Activated T-cell treated with anti-CD3 and anti-CD28 coated beads, Interleukin-2, amount 50 U/mL, for 1 hour (primary cell): ENCODE data around the gene SETBP1.

ENCODE experiments used
- DNase-seq: peaks from one replicate; pipeline ENCODE4 v3.0.0-alpha.2; 2020

Gene SETBP1

DNA sequence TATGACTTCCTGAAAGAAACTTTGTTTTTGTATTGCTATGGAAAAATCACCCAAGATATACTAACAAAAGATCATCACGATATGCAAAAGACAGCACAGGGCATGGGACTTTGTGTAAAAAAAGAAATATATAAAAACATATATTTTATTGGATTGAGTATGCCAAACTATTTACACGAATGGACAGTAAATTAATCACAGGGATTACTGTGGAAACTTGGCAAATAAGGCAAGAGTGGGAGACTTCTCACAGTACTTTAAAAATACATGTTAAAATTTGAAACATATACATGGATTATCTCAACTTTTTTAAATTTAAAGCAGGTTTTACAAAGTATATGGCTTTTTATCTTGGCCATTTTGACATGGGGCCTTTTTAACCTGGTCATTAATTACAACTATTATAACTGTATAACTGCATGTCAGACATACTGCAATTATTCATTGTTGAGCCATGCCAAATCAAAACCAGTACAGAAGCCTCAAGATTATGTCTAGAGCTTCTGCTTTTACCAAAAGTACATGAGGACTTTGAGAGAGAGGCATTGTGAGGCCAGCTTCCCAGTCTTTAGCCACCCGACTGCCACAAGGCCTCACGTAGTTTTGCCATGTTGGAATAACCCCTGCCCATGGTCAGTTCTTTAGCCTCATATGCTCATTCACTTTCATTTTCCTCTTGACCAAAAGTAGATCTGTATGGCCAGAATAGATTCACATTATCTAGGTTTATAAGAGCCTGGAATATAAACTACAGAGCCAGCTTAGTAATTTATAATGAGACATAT lies 419.8 kb downstream of the SETBP1 start:
- no peak for DNase-seq

DNA sequence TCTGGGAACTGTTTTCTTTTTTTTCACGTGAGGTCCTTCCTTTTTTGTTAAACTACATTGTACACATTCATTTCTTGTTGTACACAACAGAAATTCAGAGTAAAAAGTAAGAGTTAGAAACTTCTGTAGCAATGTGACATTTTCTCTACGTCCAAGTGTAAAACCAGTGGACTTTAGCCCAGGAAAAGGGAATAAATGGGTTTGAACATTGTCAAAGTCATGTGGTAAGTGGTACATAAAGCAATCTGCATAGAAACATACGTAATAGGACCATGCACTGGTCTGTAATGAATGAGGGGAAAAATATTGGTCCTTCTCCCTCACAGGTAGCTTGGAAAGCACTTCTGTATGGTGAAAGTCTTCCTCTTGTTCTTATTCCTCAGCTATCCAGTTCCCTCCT lies 421.4 kb downstream of the SETBP1 start:
- no peak for DNase-seq

DNA sequence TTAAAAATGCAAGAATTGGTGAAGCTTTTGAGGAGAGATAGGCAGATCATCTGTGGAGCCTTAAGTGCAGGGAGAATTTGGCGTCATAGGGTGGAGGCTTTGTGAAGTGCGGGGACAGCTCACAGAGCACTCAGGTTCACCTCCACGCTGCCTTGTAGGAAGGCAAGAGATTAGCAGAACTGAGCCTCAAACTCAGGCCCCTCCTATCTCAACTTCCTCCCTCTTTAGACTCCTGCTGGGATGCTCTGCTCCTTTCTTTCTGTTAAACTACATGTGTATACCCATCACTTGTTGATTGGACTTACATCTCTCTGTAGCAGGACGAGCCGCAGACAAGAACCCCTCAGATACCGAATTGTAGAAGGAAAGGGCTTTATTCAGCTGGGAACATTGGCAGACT lies 422.2 kb downstream of the SETBP1 start:
- DNase-seq, result no peak

DNA sequence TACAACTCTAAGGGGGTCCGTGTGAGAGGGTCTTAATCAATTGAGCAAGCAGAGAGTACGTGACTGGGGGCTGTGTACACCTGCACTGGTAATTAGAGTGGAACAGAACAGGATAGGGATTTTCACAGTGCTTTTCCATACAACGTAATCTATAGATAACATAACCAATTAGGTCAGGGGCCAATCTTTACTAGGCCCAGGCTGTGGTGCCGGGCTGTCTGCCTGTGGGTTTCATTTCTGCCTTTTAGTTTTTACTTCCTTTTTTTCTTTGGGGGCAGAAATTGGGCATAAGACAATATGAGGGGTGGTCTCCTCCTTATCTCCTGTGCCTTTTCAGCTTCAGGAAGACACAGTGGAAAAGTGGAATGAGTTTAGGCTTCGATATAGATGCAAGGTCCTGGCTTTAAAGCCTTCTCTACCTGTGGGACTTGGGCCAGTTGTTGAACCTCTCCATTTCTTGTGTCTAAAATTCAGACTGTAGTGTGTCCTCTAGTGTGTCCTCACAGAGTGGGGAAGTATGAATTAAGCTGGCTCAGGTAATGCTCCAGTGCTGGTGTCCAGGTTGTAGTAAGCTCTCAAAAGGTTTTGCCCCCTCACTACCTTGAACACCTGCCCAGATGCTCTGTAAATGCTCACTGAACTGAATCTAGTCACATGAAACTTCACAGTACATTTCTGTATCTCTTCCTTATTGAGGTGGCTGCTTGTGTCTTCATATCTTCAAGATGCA lies 422.8 kb downstream of the SETBP1 start:
- no peak for DNase-seq

DNA sequence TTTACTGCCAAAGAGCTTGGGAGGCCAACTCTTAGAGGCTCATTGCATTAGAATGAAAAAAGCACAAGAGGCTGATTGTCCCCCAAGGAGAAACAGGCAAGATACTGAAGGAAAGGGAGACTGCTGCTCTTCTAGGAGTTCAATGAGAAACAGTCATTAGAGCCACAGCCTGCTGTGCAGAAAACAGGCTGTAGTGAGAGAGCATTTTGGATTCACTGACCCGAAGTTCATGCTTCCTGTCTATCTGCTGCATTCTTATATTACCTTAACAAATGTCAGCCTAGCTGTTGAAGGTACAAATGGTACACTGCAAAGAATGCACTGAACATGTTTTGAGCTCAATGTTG lies 423.3 kb downstream of the SETBP1 start:
- no peak for DNase-seq

DNA sequence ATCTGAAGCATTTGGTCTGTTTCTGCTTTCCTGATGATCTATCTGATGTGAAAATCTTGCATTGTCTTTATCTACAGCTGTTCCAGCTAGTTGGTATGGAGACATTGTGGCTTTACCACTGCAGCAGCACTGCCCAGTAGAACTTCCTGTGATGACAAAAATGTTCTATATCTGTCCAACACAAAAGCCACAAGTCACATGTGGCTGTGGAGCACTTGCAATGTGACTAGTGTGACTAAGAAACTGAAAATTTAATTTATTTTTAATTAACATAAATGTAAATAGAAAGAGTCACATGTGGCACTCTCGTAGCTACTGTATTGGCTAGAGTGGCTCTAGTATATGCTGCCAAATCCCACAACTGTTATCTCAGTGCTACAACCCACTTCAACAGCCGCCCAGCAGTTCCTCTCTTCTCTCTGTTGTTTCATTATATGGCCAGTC lies 425.7 kb downstream of the SETBP1 start:
- DNase-seq, result no peak

DNA sequence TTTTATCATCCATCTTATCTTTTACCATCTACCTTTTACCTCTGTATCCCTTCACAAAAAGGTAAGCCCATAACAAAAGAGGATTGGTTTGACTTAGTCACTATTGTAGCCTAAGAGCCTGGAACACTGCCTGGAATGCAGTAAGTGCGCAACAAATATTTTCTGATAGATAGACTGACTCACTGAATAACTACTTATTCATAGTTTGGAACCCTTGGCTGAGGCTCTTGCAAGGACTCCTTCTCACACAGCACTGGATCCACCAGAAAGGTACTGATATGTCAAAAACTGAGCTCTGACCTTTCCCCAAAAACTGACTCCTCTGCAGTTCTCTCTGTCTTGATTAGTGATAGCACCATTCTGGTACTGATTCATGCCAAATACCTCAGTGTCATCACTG lies 426.7 kb downstream of the SETBP1 start:
- no peak for DNase-seq

DNA sequence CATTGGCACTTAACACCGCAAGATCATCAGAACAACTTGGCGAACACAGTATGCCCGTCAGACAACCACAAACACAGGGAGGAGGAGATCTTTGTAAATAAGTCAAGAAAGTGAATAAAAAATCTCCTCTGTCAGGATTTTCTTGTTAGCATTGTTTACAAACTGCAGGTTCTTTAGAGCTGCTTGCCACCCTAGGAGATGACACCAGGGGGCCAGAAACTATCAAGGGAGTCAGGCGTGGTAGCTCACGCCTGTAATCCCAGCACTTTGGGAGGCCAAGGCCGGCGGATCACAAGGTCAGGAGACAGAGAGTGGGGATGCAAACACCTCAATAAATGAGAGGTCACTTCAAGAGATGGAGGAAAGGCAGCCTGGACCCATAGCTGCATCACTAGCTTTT lies 428.1 kb downstream of the SETBP1 start:
- DNase-seq, result no peak

DNA sequence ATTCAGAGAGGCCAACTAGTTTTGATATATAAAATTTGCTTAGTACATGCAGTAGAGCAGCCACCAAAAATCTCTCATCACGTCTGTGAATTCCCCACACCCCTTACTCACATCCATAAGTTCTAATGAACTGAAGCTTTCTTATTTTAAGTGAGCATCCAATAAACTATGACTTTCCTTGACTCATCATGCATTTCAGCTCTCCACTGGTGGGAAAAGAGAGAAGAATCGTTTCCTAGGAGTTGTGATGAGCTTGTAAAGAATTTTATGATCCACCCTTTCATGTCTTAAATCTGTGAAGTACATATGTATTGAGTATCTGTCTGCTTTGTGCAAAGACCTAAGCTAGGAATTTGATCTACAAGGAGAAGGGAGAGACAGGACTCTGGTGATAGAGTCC lies 428.6 kb downstream of the SETBP1 start:
- no peak for DNase-seq

DNA sequence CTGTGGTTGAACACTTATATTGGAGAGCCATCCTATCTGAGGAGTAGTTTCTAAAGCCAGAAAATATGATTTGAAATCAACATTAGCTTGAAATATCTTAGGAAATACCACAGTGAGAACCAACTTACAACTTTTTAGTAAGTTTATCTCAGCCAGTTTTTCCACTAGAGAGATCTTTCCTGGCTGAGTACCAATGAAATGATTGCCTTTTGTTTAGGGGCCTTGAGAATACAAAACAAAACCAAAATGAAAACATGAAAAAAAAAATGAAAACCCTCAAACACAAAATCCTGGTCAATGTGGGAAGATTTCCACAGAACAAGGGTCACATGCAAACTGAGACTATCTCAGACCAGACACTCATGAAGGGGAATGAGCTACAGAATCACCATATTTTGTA lies 429.0 kb downstream of the SETBP1 start:
- no peak for DNase-seq

DNA sequence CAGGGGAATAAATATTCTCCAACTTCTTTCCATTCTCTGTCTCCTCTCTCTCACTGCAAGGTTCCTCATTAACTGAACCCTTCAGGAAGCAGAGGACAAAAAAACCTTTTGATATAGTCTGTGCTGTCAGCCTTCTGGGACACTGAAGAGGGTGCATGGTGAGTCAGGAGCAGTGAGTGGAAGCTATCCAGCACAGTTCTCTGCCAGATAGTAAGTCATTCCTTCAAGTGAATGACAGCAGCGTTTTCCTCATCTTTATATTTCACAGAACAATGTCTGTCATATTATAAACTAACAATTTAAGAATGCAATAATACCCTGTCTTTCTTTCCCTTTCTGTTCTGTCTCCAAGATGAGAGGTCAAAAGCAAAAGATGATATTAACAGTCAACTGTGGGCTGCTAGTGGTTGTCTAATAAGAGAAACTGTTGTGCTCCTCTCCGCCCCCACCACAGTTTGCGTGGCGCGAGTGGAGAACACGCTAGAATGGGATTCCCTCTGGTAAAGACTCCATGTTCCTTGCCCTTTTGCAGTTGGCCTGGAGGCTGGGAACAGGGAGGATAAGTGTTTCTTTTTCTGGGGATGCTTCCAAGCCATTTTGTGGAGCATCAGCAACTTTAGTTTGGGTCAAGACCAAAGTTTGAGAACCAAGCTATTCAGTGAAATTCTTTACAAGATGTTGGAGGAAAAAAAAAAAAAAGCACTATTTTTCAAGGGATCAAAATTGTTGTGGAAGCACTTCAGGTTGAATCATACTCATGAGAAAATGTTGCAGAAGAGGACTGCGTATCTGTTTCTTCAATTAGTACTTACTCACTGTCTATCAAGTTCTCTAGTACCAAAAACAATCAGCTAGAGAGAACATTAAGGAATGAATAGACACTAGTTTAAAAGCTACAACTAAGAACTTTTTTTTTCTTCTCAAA lies 430.2 kb downstream of the SETBP1 start:
- no peak for DNase-seq

DNA sequence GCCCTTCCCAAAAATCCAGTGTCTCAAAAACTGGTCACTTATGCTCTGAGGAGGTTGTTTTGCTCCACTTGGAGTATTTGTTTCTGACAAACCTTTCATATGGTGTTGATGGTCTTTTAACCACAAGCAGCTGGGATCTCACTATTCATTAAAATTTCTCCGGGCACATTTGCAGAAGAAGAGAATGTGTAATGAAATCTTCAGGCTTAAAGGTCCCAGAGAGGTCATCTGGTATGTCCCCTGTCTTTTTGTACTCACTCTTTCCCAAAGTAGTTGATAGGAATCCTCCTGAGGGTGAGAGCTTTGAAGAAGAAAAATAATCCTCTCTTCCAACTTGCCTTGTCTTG lies 430.8 kb downstream of the SETBP1 start:
- DNase-seq, result no peak

DNA sequence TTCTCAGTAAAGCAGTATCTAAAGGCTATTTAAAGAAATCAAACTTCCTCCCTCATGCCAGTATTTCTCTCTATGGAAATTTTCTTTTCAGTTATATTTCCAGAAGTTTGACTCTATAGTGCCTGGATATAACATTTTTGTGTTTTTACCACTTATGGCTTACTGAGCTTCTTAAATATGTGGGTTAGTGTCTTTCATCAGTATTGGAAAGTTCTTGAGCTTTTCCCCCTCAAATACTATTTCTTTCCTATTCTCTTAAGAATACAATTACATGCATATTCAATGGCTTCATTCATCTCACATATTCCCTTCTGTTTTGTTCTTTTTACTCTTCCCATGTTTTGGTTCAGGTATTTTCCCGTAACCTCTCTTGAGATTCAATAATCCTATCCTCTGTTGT lies 432.0 kb downstream of the SETBP1 start:
- DNase-seq, result no peak

DNA sequence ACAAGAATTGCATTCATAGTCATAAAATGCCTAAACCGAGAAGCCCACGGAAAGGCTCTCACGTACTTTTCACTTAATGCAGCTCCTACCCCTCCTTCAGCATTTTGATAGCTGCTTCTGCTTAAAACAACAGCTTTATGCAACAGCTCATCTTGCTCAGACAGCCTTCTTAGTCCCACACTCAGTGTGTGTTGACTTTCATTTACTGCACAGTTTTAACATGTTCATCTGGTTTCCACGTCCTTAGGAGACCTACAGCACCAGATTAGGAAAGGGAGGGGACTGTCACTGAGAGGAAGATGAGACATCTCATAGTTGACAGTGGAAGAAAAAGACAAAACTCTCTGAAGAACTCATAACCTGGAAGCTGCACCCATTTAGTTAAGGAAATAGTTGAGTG lies 435.4 kb downstream of the SETBP1 start:
- no peak for DNase-seq
